ENCODE results near the gene FBLL1. TPM values are rescaled to one million over a fixed set of nuclear protein-coding genes. Genes with fewer than 3 reads are reported as not detected.

The FBLL1 gene
- total and polyA plus RNA-seq, 9 donors: 0.15 to 4.9 (median 1.0) TPM

DNA sequence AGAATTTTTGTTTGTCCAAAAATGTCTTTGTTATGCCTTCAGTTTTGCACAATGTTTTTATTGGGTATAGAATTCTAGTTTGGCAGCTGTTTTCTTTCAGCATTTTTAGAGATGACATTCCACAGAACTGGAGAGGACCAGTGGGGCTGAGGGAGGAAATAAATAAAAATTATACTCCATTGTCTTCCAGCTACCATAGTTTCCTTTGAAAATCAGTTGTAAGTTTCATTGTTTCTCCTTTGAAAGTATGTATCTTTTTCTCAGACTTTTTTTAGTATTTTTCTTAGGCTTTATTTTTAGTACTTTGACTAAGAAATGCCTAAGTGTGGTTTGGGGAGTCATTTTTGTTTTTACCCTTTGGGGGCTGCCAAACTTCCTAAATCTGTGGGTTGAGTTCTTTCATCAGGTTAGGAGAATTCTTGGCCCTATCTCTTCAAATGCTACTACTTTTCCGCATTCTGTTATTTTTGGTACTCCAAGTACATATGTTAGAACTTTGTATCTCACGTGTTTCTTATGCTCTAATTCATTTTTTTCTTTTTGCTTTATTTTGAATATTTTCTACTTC is 15.2 kb upstream of the FBLL1 start:
- Histone ChIP-seq H3K27me3 (no peaks in the 10 kb centered on the region), H3K9me3 (no peaks in the 10 kb centered on the region), H3K27ac (no peak overlapping the region), H3K4me1 (ENCODE audit: insufficient read depth) (no peaks in the 10 kb centered on the region), H3K36me3 (no peaks in the 10 kb centered on the region), H3K4me3 (no peak overlapping the region)
- TF ChIP-seq, protein P1, sequence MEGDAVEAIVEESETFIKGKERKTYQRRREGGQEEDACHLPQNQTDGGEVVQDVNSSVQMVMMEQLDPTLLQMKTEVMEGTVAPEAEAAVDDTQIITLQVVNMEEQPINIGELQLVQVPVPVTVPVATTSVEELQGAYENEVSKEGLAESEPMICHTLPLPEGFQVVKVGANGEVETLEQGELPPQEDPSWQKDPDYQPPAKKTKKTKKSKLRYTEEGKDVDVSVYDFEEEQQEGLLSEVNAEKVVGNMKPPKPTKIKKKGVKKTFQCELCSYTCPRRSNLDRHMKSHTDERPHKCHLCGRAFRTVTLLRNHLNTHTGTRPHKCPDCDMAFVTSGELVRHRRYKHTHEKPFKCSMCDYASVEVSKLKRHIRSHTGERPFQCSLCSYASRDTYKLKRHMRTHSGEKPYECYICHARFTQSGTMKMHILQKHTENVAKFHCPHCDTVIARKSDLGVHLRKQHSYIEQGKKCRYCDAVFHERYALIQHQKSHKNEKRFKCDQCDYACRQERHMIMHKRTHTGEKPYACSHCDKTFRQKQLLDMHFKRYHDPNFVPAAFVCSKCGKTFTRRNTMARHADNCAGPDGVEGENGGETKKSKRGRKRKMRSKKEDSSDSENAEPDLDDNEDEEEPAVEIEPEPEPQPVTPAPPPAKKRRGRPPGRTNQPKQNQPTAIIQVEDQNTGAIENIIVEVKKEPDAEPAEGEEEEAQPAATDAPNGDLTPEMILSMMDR (IDR thresholded peaks at IDR 0.05): no peak
- no peak for TF ChIP-seq POLR2A (IDR thresholded peaks at IDR 0.05)
- no peak for TF ChIP-seq EP300 (IDR thresholded peaks at IDR 0.05)
- intact Hi-C loops (cut with DNase I): no loop called here
- no peak for DNase-seq
- WGBS, 3 donors: 97 to 99% (median 97%) methylated on average over 2 of the region's 2 CpGs

DNA sequence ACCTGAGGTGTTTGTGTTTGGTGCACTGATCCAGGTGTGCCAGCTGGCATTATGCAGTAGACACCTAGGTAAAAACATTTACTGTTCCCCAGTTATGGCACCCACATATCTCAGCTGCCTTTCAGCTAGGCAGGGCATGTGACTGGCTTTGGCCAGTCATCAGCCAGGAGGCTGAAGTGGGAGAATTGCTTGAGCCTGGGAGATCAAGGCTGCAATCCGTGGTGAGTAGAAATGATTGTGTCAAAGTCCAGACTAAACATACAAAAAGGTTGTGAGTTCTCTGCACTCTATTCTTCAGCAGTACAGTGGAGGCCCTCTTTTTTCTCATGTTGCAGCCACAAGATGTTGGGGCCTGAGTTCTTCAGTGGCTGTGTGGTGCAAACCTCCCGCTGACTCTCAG is 3.2 kb upstream of the FBLL1 start:
- Histone ChIP-seq H3K9me3 (no peaks in the 10 kb centered on the region), H3K27ac (no peak overlapping the region), H3K4me3 (no peak overlapping the region), H3K4me1 (ENCODE audit: insufficient read depth) (peaks cover 5% of the 10 kb centered on the region), H3K27me3 (no peaks in the 10 kb centered on the region), H3K36me3 (no peaks in the 10 kb centered on the region)
- no peak for TF ChIP-seq POLR2A (IDR thresholded peaks at IDR 0.05)
- DNase-seq: no peak
- WGBS, 3 donors: 49 to 63% (median 58%) methylated on average over 2 of the region's 2 CpGs
- intact Hi-C loops (cut with DNase I): no loop called here

DNA sequence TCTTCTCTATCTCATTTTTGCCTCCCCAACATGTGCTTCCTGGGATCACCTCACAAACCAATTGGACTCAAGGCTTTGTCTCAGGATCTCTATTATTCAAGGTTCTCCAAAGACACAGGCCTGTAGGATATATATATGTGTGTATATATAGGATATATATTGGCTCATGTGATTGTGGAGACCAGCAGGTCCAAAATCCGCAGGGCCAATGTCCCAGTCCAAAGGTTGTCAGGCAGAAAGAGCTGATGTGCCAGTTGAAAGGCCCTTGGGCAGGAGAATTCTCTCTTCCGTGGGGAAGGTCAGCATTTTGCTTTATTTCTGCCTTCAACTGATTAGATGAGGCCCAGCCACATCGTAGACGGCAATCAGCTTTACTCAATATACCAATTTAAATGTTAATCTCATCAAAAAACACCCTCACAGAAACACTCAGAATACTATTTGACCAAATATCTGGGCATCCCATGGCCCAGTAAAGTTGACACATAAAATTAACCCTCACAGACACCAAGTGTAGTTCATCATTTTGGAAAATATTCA is 1.3 kb upstream of the FBLL1 start:
- Histone ChIP-seq H3K27ac (no peak overlapping the region), H3K36me3 (no peaks in the 10 kb centered on the region), H3K4me1 (ENCODE audit: insufficient read depth) (peaks cover 5% of the 10 kb centered on the region), H3K4me3 (no peak overlapping the region), H3K27me3 (no peaks in the 10 kb centered on the region), H3K9me3 (no peaks in the 10 kb centered on the region)
- 83 to 86% (median 83%) methylated on average over 4 of the region's 4 CpGs for WGBS, 3 donors
- no peak for DNase-seq
- TF ChIP-seq EP300 (IDR thresholded peaks at IDR 0.05) (no peak), POLR2A (IDR thresholded peaks at IDR 0.05) (no peak)
- TF ChIP-seq, protein P1 (IDR thresholded peaks at IDR 0.05): no peak
- intact Hi-C loops (cut with DNase I): loop anchor here in 1 of 4 donors (2.0 kb wide), 1 partner anchor 37 kb away; no protein-coding TSS in a partner anchor

DNA sequence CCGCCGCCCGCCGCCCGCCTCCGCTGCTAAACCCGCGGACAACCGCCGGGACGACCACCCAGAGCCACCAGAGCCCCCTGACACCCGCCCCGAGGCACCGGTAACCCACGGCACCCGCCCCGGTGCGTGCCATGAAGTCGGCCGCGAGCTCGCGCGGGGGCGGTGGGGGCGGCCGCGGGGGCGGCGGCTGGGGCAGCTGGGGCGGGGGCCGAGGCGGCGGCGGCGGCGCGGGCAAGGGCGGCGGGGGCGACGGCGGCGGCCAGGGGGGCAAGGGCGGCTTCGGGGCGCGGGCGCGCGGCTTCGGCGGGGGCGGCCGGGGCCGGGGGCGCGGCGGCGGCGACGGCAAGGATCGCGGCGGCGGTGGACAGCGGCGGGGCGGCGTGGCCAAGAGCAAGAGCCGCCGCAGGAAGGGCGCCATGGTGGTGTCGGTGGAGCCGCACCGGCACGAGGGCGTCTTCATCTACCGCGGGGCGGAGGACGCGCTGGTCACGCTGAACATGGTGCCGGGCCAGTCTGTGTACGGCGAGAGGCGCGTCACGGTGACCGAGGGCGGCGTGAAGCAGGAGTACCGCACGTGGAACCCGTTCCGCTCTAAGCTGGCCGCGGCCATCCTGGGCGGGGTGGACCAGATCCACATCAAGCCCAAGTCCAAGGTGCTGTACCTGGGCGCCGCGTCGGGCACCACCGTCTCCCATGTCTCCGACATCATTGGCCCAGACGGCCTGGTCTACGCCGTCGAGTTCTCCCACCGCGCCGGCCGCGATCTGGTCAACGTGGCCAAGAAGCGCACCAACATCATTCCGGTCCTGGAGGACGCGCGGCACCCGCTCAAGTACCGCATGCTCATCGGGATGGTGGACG is 499 bp downstream of the FBLL1 start:
- peak overlapping the region; percentile 31 for H3K4me3 ChIP-seq
- WGBS, 3 donors: 10 to 62% (median 34%) methylated on average over 22 to 125 of the region's 125 CpGs
- DNase-seq: peak in 3 of 5 donors; percentile 10 to 38 (median 21)
- H3K27me3 ChIP-seq: no peaks in the 10 kb centered on the region
- intact Hi-C loops (cut with DNase I): loop anchor here in 1 of 4 donors (2.0 kb wide), 1 partner anchor 39 kb away; no protein-coding TSS in a partner anchor
- no peak overlapping the region for H3K27ac ChIP-seq
- H3K4me1 ChIP-seq (ENCODE audit: insufficient read depth): peaks cover 5% of the 10 kb centered on the region
- TF ChIP-seq EP300 (IDR thresholded peaks at IDR 0.05): no peak
- TF ChIP-seq, protein P1 (IDR thresholded peaks at IDR 0.05): no peak
- TF ChIP-seq POLR2A (IDR thresholded peaks at IDR 0.05): no peak
- no peaks in the 10 kb centered on the region for H3K36me3 ChIP-seq
- no peaks in the 10 kb centered on the region for H3K9me3 ChIP-seq

All from ovary (tissue), 9 donors.